Measurements from ENCODE around the gene RELN.
"Not testable (repeated sequence)": the region's sequence is repeated elsewhere in the genome, so short reads cannot be mapped to it uniquely, and the experiment has no call there.

Gene RELN

GRCh38 chr7:103941976-103942375, 47.5 kb downstream of the RELN start:
- no peak for DNase-seq (ENCODE audit: low read depth)

GRCh38 chr7:103940382-103941268, 48.8 kb downstream of the RELN start:
- DNase-seq (ENCODE audit: low read depth), result no peak

GRCh38 chr7:103937680-103938079, 51.8 kb downstream of the RELN start:
- DNase-seq (ENCODE audit: low read depth), result no peak

- DNase-seq (ENCODE audit: low read depth), result no peak
Observed at GRCh38 chr7:103936558-103936957, 52.9 kb downstream of the RELN start.

GRCh38 chr7:103934508-103934907, 55.0 kb downstream of the RELN start:
- DNase-seq (ENCODE audit: low read depth), result no peak

- no peak for DNase-seq (ENCODE audit: low read depth)
Observed at GRCh38 chr7:103932389-103932788, 57.1 kb downstream of the RELN start.

- no peak for DNase-seq (ENCODE audit: low read depth)
Observed at GRCh38 chr7:103929901-103930311, 59.6 kb downstream of the RELN start.

GRCh38 chr7:103928581-103928980, 60.9 kb downstream of the RELN start:
- DNase-seq (ENCODE audit: low read depth), result no peak

- DNase-seq (ENCODE audit: low read depth), result no peak
Observed at GRCh38 chr7:103924184-103924583, 65.3 kb downstream of the RELN start.

- no peak for DNase-seq (ENCODE audit: low read depth)
Observed at GRCh38 chr7:103922407-103922806, 67.1 kb downstream of the RELN start.

- DNase-seq (ENCODE audit: low read depth), result no peak
Observed at GRCh38 chr7:103921692-103922091, 67.8 kb downstream of the RELN start.

- DNase-seq (ENCODE audit: low read depth), result no peak
Observed at GRCh38 chr7:103919272-103919868, 70.1 kb downstream of the RELN start.

GRCh38 chr7:103918631-103919271, 70.7 kb downstream of the RELN start:
- no peak for DNase-seq (ENCODE audit: low read depth)

GRCh38 chr7:103915680-103916357, 73.6 kb downstream of the RELN start:
- DNase-seq (ENCODE audit: low read depth), result peak; percentile 54

- DNase-seq (ENCODE audit: low read depth), result no peak
Observed at GRCh38 chr7:103914147-103914899, 75.1 kb downstream of the RELN start.

GRCh38 chr7:103912891-103913605, 76.4 kb downstream of the RELN start:
- DNase-seq (ENCODE audit: low read depth), result peak; percentile 46

- DNase-seq (ENCODE audit: low read depth), result not testable (repeated sequence)
Observed at GRCh38 chr7:103911015-103911414, 78.4 kb downstream of the RELN start.

- DNase-seq (ENCODE audit: low read depth), result no peak
Observed at GRCh38 chr7:103905997-103906396, 83.5 kb downstream of the RELN start.

GRCh38 chr7:103902917-103903316, 86.5 kb downstream of the RELN start:
- DNase-seq (ENCODE audit: low read depth), result no peak

GRCh38 chr7:103896826-103897225, 92.6 kb downstream of the RELN start:
- DNase-seq (ENCODE audit: low read depth), result not testable (repeated sequence)

All from EH (cell line).